Ramos (cell line): ENCODE measurements around the gene RNF38.
"Not testable (repeated sequence)": the region's sequence is repeated elsewhere in the genome, so short reads cannot be mapped to it uniquely, and the experiment has no call there.

ENCODE experiments used
- in situ Hi-C: fragments of 300-500 bp; cut with MboI; formaldehyde crosslinking; loops from one replicate; pipeline ENCODE4 v1.14.3; 2022; ENCODE audit warnings: low sequenced_read_pairs; ENCODE audit not compliant: unreplicated experiment

The RNF38 gene

DNA sequence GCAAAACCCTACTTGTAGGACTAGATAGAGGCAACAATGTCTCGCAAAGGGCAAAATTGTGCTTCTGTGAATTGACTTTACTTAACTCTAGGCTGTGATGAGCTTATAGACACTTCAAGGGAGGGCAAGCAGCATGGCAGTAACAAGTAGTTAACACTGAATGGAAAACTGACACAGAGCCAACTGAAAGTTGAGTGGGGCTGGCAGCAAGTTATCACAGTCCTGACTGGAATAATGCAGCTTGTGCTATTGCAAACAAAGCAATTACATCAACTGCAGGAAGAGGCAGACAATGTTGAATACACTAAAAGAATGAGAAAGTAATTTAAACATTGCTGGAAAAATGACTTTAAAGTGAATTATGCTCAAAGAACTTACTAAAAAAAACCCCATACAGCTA lies 62.2 kb downstream of the RNF38 start:
- in situ Hi-C loops, result no loop called here

DNA sequence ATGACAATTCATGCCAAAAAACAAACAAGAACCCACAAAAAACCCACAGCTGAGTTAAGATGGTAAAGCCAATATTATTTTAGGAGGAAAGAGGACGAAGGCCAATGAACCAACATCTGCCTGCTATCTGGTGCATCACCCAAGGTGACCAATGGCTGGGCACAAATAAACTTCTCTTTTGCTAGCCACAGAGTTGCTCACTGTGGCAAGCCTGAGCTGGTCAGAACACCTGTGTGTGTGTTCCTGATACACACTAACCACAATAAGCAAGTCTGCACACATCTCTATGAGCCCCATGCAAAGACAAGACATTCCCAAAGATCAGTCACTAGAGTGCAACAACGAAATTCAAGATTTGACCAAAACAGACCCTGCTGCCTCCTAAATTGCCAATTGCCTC lies 63.1 kb downstream of the RNF38 start:
- in situ Hi-C loops, result no loop called here

DNA sequence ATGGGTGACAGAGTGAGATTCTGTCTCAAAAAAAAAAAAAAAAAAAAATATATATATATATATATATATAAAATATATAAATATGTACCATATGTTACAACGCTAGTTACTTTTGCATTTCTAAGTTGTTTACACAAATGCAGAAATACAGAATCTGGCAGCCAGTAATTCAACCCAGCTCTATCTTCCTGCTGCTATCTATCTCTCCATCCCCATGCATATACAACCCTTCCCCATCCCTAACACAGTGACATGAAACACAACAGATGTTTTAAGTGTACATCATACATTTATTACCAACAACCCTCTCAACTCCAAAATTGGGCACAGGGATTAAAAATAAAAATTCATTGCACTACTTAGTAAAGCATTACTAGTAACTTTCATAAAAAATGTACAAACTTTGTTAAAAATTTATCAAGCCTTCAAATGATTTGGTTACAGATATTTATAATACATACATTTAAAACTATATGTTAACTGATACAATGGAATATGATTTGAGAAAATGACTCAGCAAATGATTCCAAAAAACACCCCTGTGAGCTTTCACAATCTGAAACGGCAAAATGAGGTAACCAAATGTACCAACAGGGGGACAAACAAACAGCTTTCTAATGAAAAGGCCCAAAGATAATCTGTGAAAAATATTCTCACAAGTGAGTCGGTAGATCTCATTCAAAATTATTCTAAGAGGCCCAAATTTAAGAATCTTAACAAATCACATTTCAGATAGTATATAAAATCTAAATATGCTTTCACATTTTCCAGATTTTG lies 63.8 kb downstream of the RNF38 start:
- in situ Hi-C loops, result no loop called here

DNA sequence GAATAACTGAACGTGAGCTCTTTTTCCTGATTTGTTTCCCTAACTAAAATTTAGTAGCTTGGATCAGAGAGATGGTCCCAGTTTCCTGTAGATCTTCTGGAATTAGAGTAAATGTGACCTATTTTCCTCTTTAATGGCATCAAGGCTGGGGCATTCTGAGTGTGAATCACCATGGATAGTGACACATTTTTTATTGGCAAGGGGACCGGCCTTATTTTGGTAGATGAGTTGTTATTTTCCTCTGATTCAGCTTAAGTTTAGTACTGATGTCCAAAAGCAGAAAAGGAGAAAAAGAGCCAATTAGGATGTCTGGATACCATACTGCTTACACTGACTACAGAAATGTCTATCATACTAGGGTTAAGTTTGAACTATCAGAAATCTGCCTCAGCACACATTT lies 68.1 kb downstream of the RNF38 start:
- in situ Hi-C loops, result no loop called here

DNA sequence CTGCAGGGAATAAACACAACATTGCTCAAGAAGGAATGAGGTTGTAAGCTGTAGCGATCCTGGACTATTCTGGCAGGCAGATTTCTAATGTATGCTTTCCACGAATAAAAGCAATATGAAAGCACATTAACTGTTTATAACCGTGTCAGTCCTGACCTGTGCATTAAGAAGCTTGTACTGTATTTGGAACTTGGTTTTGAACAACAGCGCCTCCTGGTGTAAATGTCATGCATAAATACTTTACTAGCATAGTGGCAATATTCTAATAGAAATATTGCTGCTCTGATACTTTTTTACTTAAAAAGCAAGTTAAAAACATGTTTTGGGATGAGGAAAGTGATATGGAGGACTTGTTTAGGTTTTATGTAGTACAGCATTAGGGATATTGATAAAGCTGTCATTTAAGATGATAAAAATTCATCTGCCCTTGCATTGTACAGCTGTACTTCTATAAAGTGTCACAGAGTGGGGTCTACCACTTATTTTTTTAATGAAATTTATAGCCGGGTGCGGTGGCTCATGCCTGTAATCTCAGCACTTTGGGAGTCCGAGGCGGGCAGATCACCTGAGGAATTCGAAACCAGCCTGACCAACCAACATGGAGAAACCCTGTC lies 71.2 kb downstream of the RNF38 start:
- in situ Hi-C loops, result no loop called here

DNA sequence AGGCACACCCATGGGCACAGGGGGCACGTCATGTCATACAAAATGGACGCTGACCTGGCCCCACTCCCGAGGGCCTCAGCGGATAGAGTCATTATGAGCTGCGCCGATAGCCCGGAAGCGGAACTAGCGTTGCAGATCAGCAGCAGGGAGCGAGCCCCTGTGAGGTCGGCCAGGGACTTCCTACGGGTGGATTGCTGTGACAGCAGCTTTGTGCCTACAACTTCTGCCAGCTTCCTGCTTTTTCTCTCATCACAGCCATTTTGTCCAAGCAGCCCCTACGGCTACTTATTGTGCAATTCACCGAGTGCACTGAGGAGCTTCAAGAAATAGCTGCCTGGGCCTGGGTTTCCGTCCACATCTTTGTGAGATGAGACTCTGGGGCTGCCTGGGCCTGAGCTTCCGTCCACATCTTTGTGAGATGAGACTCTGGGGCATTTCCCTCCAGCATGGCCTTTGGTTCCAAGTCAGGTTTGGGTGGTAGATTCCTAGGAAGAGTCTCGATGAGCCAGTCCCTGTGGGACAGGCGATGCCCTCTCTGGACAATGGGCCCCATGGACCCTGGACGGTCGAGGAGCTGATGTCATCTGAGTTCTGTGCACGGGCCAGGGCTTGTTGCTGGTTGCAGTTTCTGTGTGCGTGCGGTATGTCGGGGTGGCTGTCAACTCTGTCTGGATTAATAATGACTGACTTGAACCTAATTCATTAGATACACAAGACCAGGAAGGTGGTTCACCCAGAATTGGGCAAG lies 74.8 kb downstream of the RNF38 start:
- in situ Hi-C loops, result no loop called here

DNA sequence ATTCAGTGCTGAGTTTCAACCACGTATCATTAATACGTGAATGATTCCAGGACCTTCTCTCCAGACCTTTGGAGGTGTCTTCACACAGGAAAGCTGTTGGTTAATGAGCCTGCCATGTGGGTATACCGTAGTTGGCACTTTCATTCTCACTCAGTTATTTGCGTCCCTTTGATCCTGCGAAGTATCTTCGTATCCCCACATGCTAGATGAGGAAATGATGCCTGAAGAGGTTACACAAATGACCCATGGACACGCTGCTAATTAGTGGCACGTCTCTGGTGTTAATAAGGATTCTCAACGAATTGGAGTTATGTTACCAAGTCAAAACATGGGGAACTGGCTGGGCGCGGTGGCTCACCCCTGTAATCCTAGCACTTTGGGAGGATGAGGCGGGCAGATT lies 76.1 kb downstream of the RNF38 start:
- in situ Hi-C loops, result no loop called here

DNA sequence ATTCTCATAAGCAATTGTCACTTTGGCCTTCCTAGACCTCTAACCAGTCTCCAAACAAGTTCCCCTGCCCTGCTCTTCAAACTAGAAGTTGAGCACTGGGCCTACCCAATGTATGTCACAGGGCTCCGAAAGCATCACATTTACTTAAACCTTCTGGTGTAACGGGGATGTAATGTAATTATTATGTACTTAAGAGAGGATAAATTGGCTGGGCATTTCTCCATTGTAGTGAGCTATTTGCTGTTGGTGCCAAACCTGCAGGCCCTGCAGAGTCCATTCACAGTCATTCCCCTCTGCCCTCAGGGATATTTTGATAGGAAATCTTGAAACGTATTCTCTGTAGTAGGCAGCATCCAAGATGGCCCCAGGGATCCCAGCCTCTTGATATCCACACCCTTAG lies 77.6 kb downstream of the RNF38 start:
- in situ Hi-C loops, result no loop called here

DNA sequence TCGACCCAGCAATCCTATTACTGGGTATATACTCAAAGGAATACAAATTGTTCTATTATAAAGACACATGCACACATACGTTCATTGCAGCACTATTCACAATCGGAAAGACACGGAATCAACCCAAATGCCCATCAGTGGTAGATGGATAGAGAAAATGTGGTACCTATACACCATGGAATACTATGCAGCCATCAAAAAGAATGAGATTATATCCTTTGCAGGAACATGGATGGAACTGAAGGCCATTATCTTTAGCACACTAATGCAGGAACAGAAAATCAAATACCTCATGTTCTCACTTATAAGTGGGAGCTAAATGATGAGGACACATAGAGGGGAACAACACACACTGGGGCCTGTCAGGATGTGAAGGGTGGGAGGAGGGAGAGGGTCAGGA lies 78.2 kb downstream of the RNF38 start:
- in situ Hi-C loops, result not testable (repeated sequence)

DNA sequence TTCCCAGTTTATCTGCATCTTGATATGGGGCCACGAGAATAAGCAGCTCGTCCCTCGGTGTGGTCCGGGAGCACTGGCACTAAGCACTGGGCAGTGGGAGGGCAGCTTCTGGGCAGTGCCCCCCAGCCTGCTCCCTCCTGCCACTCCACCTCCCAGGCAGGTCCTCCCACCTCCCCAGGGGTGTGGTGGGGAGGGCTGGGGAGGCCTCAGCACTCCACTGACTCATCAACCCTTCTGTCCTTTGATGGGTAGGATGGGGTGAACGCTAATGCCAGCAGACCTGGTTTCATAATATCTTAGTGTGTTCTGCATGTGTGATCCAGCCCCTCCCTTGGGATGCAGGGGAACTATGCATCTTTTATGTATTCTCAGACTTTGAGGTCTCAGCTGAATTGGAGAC lies 79.6 kb downstream of the RNF38 start:
- in situ Hi-C loops, result no loop called here

DNA sequence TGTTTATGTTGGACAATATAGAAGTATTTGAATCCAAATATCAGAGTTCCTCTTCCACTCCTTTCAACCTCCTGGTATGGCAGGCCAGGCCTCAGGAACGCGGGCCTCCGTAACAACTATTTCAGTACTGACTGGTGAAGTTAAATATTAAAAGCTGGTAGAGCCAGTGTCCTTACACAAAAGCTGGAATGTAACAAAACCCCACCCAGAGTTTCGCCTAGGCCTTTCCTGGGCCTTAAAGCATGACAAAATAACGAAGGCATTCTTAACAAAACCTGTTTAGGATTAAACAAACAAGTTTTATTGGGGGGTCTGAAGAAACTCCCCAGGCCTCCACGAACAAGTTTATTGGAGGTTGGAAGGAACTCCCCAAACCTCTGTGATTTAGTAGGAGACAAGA lies 80.3 kb downstream of the RNF38 start:
- in situ Hi-C loops, result no loop called here

DNA sequence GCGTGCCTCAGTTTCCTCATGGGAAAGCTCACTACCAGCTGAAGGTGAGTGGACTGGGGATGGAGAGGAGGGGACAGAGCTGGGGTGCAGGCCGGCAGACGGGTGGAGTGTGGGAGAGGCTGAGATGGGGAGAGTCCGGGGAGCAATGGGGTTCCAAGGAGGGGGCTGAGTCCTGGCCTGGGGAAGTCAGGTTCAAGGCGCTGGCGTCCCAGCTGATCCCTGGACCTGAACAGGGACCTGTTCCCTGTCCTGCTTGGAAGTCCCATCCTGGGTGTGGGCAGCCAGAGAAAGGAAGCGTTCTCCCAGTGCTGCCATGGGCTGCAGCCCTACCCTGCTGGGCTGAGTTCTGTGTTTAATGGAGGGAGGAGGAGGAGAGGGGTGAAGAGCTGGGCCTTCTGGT lies 80.9 kb downstream of the RNF38 start:
- in situ Hi-C loops, result no loop called here

DNA sequence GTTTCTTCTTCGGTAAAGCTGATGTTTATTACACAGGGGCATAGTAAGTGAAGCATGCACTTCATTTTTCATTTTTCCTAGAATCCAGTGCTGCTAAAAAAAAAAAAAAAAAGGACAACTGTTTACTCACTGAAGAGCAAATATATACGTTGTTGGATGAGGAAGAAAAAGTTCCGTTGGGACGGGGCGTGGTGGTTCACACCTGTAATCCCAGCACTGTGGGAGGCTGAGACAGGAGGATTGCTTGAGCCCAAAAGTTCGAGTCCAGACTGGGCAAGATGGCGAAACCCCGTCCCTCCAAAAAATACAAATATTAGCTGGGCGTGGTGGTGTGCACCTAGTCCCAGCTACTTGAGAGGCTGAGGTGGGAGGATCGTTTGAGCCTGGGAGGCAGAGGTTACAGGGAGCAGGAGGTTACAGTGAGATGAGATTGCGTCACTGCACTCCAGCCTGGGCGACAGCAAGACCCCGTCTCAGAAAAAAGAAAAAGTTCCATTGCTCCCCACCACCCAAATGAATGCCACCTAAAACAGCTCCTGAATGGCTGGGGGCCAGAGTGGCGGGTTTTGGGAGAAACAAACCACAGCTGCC lies 81.8 kb downstream of the RNF38 start:
- in situ Hi-C loops, result no loop called here

DNA sequence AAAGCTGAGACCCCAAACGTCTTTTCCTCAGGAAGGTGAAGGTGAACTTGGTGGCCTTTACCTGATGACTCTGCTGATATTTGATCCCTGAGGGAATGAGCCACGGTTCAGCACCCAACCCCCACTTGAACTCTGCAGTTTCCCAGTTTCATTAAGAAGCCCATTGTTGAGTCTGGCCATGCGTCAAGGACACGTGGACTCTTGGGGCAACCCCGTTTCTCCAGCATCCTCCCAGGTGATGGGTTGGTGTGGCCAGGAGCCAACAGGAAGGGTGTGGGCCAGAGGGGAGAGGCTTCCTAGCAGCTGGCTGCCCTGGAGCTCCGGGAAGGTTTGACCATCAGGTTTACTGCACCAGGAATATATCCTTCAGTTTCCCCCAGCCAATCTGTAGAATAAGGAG lies 82.3 kb downstream of the RNF38 start:
- in situ Hi-C loops, result no loop called here

DNA sequence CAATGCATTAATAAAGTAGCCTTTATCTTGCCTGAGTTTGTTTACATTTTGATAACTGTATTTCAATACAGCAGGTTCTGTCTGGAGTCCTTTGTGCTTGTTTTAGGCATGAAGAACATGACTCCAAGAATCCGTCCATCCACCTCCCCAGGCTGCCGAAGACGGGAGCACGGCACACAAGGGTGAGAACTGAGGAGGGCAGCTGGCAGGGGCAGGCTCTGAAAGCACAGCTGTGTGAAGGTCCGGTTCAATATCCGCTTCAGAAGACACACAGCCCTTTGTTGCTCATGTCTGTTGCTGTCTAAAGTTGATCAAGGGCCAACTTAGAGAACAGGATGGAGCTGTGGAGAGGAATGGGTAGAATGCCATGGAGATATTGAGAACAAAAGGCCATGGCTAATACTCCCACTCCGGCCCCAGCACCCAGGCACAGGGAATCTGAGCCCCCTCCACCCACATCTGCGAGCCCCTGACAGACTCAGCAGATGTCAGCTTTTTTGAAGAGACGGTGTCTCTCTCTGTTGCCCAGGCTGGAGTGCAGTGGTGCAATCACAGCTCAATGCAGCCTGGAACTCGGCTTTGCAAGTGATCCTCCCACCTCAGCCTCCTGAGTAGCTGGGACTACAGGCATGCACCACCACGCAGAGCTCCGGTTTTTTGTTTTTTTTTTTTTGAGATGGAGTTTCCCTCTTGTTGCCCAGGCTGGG lies 83.3 kb downstream of the RNF38 start:
- in situ Hi-C loops, result no loop called here

DNA sequence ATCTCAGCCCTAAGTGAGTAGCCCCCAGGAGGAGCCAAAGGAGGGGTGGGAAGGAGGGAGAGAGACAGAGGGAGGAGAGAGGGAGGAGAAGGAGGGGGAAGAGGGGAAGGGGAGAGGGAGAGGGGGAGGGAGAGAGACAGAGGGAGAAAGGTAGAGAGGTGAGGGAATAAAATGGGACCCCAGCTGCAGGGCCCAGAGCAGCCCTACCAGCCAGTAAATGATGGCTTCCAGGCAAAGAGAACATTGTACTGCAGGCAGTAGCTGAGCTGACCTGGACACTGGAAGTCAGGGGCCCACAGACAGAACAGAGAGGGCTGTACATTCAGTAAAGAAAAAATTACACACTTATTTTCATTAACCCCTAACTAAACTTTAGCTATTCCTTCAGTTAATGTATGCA lies 84.0 kb downstream of the RNF38 start:
- in situ Hi-C loops, result no loop called here

DNA sequence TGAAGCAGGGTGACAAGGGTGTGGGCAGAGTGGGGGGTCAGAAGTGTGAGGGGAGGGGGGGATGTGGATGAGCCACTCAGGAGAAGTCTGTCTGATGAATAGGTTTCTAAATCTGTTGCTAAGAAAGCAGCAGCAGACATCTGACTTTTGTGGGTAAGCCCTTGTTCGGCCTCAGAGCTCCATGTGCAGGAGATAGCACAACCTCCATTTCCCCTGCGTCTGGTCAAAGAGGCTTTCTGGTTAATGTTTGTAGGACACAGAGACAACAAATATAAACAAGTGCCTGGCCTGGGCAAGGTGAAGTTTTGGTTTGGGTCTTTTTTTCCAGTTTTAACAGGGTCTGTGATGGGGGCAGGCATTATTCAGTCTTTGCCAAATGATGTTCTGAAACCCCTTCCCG lies 84.8 kb downstream of the RNF38 start:
- in situ Hi-C loops, result no loop called here

DNA sequence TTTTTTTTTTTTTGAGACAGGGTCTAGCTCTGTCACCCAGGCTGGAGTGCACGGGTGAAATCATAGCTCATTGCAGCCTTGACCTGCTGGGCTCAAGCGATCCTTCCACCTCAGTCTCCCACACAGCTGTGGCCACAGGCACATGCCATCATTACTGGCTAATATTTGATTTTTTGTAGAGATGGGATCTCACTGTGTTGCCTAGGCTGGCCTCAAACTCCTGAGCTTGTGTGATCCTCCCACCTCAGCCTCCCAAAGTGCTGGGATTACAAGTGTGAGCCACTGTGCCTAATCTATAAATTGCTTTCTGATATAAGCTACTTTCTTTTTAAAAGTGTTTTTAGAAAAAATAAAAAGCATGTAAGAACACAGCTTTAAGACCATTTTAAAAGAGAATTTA lies 85.3 kb downstream of the RNF38 start:
- in situ Hi-C loops, result no loop called here

DNA sequence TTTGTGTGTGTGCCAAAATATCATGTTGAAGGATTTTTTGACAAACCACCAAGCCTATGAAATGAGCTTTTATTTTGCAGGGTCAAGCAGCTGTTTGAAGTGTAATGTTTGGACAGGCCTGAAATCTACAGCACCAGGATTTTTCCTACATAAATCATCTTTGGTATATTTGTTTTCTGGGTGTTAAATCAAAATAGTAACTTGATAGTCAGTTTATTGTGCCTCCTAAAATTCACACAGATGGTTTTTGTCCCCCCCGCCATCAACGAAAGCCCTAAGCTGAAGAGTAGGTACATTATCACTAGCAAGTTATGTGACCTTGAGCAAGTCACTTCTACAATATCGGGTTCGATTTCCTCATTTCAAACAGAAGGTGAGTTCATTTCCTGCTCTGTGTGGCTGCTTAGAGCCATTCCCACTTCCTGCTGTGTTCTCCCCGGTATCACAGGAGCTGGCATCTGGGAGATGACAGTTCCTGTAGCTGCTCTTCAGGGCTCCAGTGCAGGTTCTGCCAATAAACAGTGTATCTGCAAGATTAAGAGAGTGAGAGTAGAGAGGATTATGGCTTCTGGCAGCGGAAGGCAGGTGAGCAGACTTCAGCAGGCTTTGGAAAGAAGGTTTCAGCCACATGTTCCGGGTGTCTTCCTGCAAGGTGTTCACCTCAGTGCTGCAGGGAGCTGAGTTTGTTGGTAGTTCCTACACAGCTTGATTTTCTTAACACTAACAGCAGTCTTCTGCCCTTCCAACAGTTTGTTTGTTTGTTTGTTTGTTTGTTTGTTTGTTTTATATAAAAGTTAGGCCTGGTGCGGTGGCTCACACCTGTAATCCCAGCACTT lies 93.4 kb downstream of the RNF38 start:
- in situ Hi-C loops, result no loop called here

DNA sequence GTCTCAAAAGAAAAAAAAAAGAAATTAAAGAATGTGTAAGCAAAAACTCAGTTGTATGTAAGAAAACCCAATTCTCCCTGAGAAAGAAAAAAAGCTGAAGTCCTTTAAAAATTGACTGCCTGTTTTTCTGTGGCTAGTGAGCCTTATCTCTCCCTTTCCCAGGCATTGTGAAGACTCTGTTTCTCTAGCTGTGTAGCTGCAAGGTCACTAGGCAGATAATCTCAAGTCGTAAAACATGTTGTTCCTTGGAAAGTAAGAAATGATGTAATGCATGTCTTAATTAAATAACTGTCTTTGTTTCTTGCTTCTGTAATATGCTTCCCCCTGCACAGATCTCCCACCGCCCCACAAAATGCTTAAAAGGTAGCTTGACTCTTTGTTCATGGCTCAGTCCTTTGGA lies 95.7 kb downstream of the RNF38 start:
- in situ Hi-C loops, result not testable (repeated sequence)
